ENCODE measurements around the gene NVL.

DNA sequence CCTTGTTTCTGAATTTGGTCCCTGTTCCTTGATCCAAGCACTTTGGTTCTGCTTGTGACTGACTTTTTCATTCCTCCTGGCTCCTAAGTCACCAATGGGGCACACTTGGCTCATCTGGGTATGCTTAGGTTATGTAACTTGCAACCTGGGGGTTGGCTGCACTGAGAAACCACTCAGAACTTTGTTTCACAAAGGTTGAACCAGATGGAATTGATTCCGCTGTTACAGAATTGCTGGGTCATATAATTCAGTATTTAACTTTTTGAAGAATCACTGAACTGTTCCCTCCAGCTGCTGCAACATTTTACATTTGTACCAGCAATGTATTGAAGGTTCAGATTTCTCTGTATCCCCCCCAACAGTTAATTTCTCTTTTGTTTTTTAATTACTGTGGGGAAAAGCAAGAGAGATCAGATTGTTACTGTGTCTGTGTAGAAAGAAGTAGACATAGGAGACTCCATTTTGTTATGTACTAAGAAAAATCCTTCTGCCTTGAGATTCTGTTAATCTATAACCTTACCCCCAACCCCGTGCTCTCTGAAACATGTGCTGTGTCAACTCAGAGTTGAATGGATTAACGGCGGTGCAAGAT lies 9.6 kb upstream of the NVL start:
- TF ChIP-seq CTCF (conservative IDR thresholded peaks at IDR 0.05 in 1 of 2, IDR thresholded peaks at IDR 0.05 in 1 of 2; ENCODE audit: extremely low read depth in 1 of 2, insufficient read depth in 1 of 2, low read depth in 1 of 2, low read length in 2 of 2) (no peak), EZH2 (IDR thresholded peaks at IDR 0.05; ENCODE audit: borderline replicate concordance, low read length) (no peak)

Data from mammary epithelial cell (primary cell).